GM20431 (cell line): ENCODE data around the gene IGFBP4.

ENCODE experiments used
- in situ Hi-C: fragments of 300-500 bp; cut with MseI, MboI; formaldehyde crosslinking; loops from one replicate; pipeline ENCODE4 v1.15.0; 2020; ENCODE audit warnings: low sequenced_read_pairs; ENCODE audit not compliant: unreplicated experiment

Gene IGFBP4

GRCh38 chr17:40484285-40484972 is 41.2 kb downstream of the IGFBP4 start:
- in situ Hi-C loops = no loop called here

DNA sequence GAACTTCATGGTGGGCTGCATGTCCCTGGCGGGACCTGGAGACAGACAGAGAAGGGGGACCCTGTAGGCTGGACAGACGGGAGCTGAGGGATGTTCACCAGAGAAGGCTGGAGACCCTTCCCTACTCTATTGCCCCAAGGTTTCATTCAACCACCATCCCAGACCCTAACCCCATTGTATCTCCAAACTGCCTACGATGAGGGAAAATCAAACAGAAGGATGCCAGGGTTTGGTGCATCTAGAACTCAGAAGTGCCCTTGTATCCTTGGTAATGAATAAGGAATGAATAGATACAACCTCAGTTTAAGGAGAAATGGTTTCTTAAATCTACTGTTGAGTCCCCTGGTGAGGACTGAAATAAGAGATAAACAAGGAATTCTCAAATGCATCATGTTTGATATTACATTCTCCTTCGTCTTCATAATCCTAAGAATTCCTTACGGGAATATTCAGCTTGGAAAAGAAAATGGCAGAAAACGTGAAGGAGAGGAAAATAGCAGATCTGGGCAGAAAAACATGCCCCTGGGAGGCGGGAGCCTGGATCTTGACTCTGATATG is 41.8 kb downstream of the IGFBP4 start:
- in situ Hi-C loops = no loop called here

- in situ Hi-C loops = no loop called here
Measured at GRCh38 chr17:40485851-40486521, 42.7 kb downstream of the IGFBP4 start.

GRCh38 chr17:40486522-40487370 is 43.5 kb downstream of the IGFBP4 start:
- in situ Hi-C loops = no loop called here

DNA sequence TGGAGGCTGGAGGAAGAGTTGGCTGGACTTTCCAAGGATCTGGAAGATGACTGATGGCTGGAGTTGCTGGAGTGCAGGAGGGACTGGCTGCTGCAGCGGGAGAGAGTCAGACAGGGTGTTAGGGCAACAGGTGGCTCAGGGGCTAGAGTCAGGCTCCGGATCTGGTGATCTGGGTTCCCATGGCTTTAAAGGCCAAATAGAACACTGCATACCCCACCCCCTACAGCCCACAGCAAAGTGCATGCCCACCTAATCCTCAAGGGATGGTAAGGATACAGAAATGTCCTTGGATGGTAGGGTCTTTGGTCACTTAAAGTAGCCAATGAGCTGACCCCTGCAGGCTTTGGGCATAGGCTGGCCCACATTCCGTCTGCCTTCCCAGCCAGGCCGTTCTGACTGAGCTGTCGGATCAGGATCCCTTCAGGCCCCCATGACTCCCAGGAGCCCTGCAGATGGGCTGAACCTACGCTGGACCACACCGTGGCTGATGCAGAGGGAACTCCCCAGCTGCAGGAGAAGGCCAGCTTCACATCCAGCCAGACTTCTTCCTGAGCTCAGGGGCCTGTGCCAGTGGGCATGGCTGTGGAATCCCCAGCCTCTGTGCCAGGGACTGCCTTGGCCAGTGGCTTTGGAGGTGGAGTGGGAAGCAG is 44.2 kb downstream of the IGFBP4 start:
- in situ Hi-C loops = no loop called here

DNA sequence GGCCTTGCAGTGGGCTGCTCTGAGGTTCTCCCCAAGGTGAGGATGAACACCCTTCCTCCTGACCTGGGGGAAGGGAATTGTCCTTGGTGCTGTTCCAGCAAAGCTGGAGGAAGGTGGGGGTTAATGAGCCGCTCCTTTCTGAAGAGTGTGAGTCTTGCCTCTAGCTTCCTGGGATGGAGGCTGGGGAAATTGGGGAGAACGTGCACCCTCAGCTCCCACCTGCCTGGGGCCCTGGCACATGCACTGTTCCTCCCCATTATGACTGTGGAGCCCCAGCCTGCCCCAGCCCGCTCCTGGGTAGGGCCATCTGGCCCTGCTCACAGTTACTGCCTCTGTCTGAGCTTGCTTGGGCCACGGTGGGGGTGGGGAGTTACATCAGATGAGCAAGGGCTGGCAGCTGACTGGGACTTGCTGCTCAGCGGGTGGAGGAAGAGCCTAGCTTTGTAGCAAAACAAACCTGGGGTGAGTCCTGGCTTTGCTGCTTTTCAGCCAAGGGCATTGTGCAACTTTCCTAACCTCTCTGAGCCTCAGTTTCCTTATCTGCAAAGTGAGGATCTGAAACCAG is 47.1 kb downstream of the IGFBP4 start:
- in situ Hi-C loops = no loop called here

DNA sequence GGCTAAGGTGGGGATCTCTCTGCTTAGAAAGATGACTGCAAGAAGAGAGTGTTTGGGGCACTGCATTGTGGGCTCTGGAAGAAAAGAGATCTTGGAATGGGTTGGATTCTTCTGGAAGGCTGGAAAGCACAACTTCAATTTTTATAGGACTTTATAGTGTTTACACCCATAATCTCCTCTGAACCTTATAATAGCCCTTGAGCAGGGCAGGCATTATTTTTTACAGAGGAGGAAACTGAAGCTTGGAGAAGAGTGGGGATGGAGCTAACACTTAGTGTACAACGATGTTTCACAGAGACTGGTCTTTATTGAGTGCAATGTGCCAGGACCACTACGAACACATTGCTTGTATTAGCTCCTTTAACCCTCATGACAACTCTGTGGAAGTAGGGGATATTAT is 47.7 kb downstream of the IGFBP4 start:
- in situ Hi-C loops = no loop called here

- in situ Hi-C loops = no loop called here
Measured at GRCh38 chr17:40491486-40491885, 48.2 kb downstream of the IGFBP4 start.

GRCh38 chr17:40493697-40494096 is 50.4 kb downstream of the IGFBP4 start:
- in situ Hi-C loops = no loop called here

DNA sequence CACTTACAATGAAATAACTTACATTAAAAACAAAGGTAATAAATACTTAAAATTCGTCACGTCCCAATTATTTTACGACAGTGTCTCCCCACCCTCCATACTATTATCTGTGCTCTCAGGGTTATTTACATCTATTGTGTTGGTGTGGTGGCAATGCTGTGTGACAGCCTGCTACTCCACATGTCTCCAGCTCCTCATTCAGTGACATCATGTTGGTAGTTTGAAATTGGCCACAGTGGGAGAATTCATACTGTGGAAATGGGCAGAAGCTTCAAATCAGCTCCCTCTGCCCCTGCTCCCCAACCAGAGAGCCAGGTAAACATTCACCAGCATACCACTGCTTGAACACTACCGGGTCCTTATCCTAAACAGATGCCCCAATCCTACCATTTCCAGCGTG is 51.9 kb downstream of the IGFBP4 start:
- in situ Hi-C loops = no loop called here

- in situ Hi-C loops = no loop called here
Measured at GRCh38 chr17:40496170-40496569, 52.9 kb downstream of the IGFBP4 start.

GRCh38 chr17:40496634-40497420 is 53.6 kb downstream of the IGFBP4 start:
- in situ Hi-C loops = no loop called here

DNA sequence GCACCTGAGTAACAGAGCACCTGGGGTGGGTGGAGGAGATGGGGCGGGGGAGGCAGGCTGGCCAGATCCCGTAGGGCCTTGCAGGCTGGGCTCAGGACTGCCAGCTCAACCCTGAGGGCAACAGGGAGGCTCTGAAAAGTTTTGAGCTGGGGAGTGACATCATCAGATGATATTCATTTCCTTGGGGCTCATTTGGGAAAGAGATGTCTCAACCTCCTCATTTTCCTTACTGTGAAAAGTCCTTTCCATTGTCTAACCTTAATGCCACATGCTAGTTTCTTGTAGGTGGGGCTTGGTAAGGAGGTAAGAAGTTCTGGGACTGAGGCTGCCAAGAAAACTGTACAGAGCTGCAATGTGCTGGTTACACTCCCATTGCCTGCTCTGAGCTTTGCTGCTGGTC is 54.4 kb downstream of the IGFBP4 start:
- in situ Hi-C loops = no loop called here

GRCh38 chr17:40498281-40499084 is 55.2 kb downstream of the IGFBP4 start:
- in situ Hi-C loops = no loop called here

DNA sequence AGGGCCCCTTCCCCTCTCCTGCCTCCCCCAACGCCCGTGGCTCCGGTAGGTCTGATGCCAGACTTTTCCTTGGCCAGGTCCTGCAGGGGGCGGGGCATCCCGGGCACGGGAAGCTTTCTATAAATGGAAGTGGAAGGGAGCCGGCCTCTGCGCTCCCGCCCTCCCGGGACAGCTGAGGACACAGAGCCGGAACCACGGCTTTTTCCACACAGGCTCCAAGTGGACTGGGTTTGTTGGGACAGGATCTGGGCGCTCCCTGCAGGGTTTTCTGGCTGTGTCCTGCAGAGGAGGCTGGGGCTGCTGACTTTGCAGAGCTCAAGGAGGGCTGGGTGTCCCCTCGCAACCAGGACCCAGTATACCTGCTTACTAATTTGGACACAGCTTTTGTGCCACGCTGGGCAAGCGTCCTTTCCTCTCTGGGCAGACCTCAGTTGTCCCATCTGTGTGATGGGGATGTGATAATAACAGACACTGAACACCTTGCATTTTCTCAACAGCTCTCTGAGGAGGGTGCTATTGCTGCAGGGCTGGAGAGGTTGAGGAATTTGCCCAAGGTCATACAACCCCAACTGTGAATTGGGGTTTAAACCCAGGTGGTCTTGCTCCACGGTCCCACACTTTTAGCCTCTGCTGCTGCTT is 56.4 kb downstream of the IGFBP4 start:
- in situ Hi-C loops = no loop called here

GRCh38 chr17:40500190-40500589 is 56.9 kb downstream of the IGFBP4 start:
- in situ Hi-C loops = no loop called here

DNA sequence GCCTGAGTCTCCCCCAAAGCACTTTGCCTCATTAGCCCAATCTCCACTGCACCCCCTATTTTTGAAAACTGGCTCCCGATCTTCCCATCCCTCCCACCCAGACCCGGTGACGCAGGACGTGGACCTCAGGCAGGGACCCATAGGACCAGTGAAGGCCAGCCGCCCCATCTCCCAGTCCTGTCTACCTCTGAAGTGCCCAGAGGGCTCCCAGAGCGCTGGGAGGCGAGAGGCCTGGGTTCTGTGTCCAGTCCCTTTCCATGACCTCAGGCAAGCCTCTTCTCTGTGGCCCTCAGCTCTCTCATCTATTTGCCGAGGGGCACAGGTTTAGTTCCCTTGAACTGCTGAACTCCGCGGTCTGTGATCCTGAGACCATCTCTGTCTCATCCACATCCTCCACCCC is 57.5 kb downstream of the IGFBP4 start:
- in situ Hi-C loops = no loop called here

DNA sequence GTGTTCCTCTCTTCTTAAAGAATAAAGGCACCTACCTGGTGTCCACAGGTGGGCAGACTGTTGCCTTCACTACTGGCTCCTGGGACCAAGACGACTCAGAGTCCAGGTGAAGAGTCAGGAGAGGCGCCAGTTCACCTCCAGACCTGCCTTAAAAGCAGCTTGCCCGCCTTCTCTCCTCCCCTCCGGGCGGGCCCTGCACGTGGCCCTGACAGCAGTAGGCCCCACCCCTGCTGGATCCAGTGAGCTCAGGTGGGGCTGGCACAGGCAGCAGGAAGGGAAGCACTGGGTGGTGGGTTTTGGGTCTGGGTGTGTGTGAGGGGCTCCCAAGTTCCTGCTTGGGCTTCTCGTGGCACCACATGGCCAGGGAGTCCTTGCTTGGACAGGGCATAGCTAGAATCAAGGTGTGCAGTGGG is 58.3 kb downstream of the IGFBP4 start, which contains the start of gene TNS4:
Gene TNS4, minus strand, starts transcription at position 125 of the 413 bp plus-strand sequence. CDS start 5,198 bp downstream, outside the sequence.
- in situ Hi-C loops = no loop called here
